NCI-H1048 (cell line): ENCODE data around the gene STAMBP.
"Not testable (repeated sequence)": the region's sequence is repeated elsewhere in the genome, so short reads cannot be mapped to it uniquely, and the experiment has no call there.

Experiments
- DNase-seq: peaks from one replicate; lab custom pipeline; 2025; lab: John Stamatoyannopoulos, UW

Gene STAMBP

DNA sequence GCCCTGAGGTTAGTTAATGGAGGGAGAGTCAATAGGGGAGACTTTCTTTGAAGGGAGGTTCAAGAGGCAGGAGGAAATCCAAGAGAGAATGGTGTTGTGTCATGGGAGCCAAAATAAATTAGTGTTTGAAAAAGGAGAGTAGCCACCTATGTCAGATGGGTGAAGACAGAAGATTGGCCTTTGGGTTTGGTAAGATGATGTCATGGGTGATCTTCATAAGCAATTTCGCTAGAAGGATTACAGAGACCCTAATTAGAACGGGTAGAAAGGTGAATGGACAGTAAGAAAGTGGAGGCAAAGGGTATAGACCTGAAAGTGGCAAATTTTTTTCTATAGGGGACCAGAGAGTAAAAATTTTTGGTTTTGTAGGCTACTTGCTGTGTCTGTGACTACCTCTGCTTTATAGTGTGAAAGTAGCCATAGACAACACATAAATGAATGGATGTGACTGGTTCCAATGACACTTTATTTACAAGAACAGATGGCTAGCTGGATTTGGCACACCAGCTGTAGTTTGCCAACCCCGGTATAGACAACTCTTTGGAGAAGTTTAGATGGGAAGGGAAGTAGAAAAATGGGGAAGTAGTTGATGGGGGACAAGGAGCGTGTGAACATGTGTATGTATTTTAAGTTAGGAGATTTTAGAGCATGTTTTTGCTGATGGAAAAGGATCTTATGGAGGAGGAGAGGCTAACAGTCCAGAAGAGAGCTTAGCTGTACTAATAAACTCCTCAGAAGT lies 9.3 kb downstream of the STAMBP start:
- no peak for DNase-seq

DNA sequence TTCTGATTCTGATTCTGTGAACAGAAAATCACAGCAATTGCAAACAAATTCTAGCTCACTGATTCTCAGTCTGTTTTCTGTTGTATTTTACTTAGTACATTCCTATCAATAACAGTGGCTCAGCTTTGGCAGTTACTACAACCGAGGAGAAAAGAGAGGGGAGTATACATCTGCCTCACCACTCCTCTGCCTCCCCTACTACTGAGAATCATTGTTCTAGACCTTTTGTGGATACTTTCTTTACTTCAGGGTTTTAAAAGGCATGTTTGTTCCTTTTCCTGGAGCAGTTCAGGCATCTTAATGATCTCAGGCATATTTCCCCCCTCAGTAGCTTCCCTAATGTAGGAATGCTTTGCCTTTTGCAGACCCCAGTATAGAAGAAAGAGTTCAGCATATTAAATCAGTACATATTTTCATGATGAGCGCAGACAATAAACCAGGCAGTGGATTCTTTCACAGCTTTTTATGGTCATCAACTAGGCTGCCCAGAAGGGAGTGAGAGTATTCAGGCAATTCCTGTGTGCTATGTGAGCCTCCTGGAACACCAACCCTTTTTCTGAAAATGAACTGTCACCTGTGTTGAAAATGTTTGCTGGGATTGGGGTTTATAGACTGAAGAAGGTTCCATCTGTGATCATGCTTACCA lies 10.3 kb downstream of the STAMBP start:
- no peak for DNase-seq

DNA sequence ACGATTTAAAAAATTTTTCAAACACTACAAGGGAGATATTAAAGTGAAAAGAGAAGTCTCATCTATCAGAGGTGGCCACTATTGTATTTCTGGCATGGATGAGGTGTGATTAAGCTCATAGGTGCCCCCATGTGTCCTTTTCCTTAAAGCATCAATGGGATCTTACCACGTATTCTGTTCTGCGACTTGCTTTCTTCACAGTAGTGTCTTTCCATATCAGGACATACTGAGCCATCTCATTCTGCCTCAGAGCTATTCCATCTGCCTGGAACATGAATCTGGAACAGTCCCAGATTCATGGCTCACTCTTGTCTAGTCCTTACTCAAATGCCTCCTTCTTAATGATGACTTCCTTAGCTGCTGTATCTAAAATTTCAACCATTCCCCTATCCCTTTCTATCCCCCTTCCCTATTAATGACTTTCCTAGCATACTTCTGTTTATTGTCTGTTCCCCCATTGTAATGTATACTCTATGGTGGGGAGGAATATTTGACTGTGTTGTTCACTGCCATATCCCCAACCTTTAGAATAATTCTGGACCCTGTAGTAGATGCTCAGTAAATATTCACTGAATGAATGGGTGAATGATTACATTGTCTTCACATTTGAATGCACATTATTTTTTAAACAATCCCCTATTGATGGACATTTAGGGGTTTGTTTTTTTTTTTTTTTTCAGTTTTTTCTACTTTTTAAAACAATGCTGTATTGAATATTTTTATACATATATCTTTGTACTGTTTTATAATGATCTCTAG lies 11.1 kb downstream of the STAMBP start:
- no peak for DNase-seq

DNA sequence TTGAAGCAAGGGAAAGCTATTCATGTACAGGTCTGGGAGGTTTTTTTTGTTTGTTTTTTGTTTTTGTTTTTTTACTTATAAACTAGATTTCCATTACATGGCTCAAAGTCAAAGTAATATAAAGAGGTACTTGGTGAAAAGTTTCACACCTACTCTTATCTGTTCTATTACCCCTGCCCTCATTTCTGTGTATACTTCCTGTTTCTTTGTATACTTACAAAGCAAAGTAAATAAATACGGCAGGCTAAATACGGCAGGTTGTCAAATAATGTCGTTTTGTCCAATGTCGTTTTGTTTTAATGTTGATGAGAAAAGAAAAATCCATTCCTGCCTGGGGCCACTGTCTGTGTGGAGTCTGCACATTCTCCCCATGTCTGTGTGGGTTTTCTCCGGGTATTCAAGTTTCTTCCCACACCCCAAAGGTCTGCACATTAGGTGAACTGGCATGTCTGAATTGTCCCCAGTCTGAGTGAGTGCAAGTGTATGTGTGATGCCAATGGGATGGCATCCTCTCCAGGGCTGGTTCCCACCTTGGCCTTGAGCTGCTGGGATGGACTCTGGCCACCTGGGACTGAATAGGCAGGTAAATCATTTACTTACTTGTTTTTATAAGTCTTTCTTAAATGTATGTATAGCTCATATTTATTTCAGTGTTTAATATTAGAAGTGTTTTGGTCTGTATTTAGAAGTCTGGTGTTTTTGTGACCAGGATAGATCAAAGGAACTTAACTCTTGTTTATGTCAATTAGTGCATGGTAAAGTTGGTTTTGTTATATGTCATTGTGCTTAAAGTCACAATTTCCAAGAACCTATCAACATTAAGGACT lies 13.4 kb downstream of the STAMBP start:
- no peak for DNase-seq

DNA sequence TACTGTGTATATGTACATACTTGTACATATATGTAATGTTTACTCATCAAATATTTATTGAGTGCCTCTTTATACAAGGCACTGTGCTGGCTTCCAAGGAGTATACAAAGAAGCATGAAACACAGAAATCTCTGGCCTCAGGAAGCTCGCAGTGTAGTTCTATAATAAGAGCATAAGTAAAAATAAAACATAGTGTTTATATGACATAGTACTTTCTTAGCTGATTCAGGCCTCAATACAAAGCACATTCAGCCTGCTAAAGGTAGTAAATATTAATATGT lies 13.9 kb downstream of the STAMBP start:
- no peak for DNase-seq

DNA sequence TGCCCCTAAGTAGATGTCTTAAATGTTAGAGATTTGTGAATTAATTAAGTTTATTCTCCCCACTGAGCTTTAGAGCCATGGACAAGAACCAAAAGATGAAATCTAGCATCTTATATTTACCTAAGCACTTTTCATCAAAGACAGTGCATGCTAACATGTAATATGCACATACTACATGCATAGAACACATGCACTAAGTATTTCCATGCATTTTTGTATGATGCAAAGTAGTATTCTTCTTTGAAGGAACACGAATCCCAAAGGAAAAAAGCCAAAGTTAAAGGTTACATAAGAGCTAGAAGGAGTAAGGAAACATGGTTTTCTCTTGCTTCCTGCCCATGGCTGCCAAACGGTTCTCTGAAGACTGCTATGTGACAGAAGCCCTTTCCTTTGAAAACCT lies 15.3 kb downstream of the STAMBP start:
- no peak for DNase-seq

DNA sequence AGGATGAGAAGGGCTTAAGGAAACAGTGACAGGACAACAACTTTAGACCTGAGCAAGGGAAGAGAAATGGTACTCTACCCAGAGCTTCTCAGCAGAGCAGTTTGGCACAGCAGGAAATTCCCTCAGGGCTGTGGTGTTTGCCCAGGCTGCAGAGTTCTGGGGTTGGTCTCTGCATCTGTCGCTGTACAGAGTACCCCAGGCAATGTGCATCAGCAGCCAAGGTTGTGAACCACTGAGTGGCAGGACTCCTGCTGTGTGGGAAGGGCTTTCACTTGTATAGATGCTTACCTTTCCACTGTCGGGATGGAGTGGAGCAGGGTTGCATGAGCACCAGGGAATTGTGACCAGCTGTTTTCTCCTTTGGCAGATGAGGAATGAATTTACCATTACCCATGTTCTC lies 21.2 kb downstream of the STAMBP start:
- no peak for DNase-seq

DNA sequence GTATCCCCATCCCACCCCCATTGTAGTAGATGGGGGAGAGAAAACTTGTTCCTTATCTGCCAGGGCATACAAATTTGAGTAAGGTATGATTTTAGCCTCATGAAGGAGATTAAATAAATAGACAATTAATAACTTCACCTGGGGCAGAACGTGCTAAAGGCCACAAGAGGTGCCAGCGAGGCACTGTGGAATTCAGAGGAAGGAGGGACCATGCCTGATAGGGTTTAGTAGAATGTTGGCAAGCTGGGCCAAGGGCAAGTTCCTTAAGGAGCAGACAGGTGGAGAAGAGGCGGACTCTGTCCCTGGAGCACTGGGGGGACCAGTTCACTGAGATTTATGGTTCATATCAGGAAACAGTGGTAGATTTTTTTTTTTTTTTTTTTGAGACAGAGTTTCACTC lies 22.5 kb downstream of the STAMBP start:
- DNase-seq, result no peak

DNA sequence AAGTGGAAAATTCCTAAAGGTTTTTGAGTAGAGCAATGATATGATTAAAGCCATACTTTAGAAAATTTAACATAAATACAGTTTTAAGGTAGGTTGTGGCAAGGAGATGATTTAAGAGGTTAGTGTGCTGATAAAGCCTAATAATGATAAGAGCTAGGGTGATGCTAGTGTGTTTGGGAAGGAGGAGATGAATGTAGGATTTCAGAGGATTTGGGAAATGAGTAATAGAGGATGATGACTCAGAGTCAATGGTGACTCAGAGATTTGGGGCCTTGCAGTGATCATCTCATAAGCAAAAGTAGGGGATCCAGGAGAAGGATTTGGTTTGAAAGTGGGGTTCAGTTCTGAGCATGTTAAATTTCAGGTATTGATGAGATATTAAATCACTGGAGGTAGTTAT lies 23.3 kb downstream of the STAMBP start:
- DNase-seq, result no peak

DNA sequence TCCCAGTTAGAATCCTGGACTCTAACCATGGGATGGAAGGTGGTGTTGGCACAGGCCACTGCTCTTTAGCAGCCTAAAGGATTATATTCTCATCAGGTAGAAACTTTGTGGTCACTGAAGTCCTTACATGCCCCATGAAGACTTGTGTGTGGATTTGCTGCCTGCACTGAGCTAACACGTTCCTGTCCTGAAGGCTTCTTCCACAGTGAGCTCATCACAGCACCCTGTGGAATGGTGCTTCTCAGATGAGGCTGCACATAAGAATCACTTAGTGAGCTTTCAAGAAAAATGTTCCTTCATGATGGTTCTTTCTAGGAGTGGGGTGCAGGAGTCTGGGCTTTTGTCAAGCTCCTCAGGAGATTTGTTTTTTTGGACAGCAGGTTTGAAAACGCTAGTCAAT lies 26.8 kb downstream of the STAMBP start:
- DNase-seq, result no peak

DNA sequence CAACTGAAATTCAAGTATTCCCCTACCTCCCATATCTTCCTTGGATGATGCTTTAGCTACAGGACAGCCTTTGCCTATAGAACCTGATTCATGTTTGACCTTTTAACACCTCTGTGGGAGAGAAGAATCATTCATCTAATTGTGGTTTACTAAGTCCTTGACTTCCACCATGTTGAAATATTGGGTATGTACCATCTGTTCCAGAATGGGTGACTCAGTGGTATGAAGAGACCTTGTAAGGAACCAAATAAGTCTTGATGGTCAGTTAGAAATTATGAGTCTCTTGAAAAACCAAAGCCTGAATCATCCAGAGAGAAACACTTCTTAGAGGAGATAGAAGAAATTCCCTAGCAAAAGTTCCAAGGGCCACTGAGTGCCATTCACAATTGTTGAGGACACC lies 27.5 kb downstream of the STAMBP start:
- no peak for DNase-seq

DNA sequence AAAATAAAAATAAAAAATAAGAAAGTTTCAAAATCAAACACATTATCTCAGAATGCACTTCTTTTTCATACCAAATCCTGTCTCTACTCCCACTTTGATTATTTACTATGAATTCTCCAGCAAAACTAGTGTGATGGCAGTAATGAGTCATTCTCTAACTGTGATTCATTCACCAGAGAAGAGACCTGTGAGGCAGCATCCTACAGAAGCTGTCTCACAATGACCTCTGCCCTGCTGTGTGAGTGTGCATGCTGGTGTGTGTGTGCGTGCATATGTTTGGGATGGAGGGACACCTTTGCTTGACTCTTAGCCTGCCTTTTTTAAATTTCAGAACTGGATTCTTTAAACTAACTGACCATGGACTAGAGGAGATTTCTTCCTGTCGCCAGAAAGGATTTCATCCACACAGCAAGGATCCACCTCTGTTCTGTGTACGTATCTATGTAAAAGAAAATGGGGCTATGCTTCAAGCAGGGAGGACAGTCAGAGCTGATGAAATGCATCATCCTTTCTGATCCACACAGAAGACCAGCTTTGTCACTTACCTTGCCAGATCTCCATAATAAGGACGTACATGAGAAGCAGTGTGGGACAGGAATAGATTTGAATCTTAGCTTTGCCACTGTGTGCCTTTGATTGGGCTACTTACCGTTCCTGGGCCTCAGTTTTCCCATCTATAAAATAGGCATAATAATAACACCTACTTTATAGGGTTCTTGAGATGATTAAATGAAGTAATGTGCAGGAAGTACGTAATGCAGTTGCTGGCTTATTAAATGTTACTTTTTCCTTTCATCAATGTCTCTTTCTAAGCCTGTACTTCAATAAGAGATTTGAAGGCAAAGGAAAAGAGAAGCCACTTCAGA lies 31.2 kb downstream of the STAMBP start:
- DNase-seq, result no peak

DNA sequence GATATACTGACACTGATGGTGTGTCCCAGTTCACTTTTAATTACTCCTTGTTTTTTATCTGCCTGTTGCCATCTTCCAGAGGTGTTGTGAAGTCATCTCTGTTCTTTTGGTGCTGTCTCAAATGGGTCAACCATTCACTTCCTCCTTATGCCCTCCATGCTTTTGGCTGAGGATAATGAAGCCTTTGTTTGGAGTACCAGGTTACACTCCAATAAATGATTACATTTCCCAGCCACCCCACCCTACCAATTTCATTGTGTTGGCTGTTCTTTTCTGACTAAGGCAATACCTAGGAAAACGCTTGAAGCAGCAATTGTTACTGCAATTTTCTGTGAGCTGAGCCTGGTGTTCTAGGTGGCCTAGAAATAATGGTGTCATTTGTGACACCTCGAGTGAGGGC lies 34.2 kb downstream of the STAMBP start:
- DNase-seq, result no peak

DNA sequence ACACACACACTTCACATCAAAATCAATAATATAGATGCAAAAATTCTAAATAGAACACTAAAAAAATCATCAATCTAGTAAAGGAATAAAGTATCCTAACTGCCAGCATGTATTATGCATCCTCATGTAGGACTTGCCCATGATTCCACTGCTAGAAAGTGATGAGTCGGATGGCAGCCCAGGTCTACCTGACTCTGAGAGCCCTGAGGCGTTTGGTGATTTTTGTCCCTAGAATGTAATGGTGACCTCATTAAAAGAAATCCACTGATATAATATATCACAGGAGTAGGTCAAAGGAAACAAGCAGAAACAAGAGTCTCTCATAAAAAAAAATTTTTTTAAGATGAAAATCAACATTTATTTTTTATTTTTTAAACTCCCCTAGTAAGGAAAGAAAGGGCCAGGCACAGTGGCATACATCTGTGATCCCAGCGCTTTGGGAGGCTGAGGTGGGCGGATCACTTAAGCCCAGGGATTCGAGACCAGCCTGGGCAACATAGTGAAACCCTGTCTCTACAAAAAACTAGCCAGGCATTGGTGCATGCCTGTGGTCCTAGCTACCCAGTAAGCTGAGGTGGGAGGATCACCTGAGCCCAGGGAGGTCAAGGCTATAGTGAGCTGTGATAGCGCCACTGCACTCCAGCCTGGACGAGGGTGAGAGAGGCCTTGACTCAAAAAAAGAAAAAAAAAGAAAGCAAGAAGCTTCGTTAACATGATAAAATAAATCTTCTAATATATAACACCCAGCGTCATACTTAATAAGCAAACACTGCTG lies 39.6 kb downstream of the STAMBP start:
- no peak for DNase-seq

DNA sequence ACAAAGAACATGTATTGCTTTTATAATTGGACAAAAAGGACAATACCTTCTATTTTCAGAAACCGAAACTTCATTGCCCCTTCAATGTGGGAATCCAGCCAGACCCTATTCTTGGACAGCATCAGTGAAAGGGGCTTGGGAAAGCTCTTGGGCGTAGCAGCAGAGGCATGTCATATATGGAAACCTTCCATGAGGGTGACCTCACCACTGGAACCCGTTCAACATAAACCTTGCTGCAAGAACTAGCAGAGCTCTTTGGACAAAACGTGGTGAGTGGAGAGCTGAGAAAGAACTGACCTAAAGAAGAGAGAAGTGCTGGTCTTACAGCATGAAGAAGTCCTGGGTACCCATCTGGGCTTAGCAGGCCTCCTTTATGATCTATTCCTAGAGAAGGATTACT lies 41.3 kb downstream of the STAMBP start:
- no peak for DNase-seq

DNA sequence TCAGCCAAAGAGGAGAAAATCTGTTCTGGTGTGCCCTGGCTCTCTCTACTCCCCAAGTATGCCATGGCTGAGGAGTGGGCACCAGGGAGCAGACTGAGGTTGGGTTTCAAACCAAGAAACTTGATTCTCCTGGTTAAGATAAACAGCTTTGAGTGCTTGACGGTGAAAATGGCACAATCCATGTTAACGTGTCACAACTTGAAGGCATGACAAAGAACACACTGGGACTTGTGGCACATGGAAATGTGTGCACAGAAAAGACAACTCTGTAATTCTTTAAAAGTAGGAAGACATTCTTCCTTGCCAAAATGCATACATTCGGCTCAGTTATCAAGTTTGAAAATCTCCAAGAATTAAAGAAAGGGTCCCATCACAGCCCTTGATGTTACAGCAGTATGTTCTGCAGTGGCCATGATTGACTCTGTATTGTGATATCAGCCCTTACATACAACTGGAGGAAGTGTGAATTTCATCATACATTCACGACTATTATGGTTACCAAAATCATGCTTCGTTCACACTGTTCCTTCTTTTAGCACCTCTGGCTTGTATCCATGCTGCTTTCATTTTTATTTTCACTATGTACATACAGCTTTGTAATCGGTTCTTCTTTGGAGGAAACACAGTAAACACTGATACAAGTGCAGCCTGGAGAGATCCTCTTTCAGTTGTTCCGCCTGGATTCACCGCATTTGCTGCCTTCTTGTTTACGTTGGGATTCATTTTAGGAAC lies 48.5 kb downstream of the STAMBP start:
- DNase-seq, result no peak

DNA sequence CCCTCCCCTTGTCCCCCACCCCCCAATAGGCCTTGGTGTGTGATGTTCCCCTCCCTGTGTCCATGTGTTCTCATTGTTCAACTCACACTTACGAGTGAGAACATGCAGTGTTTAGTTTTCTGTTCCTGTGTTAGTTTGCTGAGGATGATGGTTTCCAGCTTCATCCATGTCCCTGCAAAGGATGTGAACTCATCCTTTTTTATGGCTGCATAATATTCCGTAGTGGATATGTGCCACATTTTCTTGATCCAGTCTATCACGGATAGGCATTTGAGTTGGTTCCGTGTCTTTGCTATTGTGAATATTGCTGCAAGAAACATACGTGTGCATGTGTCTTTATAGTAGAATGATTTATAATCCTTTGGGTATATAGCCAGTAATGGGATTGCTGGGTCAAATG lies 49.2 kb downstream of the STAMBP start:
- not testable (repeated sequence) for DNase-seq

DNA sequence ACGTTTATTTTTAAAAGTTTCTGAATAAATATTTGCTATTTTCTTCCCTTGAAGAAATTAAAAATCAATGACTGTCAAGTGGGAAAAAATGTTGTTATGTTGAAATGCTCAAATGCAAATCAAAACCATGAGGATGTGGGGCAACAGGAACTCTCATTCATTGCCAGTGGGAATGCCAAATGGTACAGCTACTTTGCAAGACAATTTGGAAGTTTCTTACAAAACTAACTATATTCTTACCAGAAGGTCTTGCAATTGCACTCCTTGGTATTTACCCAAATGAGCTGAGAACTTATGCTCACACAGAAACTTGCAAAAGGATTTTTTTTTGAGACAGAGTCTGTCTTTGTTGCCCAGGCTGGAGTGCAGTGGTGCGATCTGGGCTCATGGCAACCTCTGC lies 56.6 kb downstream of the STAMBP start:
- DNase-seq, result no peak

DNA sequence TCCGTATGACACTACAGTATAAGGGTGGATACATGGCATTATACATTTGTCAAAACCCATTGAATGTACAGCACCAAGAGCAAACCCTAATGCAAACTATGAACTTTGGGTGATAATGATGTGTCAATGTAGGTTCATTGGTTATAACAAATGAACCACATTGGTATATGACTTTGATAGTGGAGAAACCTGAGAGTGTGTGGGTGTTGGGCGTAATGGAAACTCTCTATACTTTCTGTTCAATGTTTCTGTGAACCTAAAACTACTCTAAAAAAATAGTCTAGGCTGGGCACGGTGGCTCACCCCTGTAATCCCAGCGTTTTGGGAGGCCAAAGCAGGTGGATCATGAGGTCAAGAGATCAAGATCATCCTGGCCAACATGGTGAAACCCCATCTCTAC lies 57.6 kb downstream of the STAMBP start:
- DNase-seq, result no peak
